Measurements from ENCODE around the gene ACER3. TPM values are rescaled to one million over a fixed set of nuclear protein-coding genes. Genes with fewer than 3 reads are reported as not detected.

ACER3 gene
- total RNA-seq, 4 donors from 2014 or later = 1.1 to 3.4 (median 2.6) TPM

DNA sequence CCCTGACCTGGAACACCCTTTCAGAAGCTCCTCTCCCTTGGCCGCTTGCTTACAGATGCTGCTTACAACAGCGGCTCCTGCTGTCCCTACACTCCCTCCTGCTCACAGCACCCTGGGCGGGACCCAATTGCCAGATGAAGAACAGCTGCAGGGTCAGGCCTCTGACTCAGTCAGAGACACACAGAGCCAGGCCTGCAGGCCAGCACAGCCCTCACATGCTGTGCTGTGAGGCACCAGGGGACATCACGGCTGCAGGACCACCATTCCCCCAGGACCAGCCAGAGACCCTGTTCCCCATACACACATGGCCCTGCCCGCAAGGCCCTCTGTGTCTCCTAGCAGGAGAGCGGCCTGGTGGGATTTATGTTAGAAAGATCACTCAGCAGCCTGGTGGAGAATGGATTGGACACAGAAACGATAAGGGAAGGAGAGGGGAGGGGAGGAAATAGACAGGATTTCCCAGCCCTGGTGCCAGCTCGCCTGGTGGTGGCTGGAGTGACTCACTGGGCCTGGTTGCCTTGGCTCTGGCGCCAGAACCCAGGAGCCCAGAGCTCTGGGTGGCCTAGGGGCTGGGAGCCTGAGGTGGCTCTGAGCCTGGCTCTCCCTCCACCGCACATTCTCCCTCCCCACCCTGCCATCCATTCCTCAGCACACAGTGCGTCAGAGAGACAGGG lies 212.7 kb downstream of the ACER3 start:
- H3K27ac ChIP-seq = peak overlapping the region; percentile 65 to 74 (median 70)
- no peaks in the 10 kb centered on the region for H3K36me3 ChIP-seq
- H3K4me1 ChIP-seq = peaks cover 13 to 15% of the 10 kb centered on the region in 2 donors
- TF ChIP-seq, protein P1, sequence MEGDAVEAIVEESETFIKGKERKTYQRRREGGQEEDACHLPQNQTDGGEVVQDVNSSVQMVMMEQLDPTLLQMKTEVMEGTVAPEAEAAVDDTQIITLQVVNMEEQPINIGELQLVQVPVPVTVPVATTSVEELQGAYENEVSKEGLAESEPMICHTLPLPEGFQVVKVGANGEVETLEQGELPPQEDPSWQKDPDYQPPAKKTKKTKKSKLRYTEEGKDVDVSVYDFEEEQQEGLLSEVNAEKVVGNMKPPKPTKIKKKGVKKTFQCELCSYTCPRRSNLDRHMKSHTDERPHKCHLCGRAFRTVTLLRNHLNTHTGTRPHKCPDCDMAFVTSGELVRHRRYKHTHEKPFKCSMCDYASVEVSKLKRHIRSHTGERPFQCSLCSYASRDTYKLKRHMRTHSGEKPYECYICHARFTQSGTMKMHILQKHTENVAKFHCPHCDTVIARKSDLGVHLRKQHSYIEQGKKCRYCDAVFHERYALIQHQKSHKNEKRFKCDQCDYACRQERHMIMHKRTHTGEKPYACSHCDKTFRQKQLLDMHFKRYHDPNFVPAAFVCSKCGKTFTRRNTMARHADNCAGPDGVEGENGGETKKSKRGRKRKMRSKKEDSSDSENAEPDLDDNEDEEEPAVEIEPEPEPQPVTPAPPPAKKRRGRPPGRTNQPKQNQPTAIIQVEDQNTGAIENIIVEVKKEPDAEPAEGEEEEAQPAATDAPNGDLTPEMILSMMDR (IDR thresholded peaks at IDR 0.05 in 4 of 5, conservative IDR thresholded peaks at IDR 0.05 in 1 of 5) = peak in 2 of 5 experiments; percentile 26 to 39
- no peak for TF ChIP-seq POLR2A (IDR thresholded peaks at IDR 0.05)
- in situ Hi-C loops (cut with MboI; ENCODE audit: low sequenced_read_pairs in 4 of 4) = no loop called here
- intact Hi-C loops (cut with DNase I; ENCODE audit: low total_unique reads) = loop anchor here (10.0 kb wide), 1 partner anchor 159 kb away; no protein-coding TSS in a partner anchor
- DNase-seq (peak; percentile 72 to 83), ATAC-seq (peak; percentile 82 to 91)
- no peak overlapping the region for H3K4me3 ChIP-seq
- H3K9me3 ChIP-seq = no peaks in the 10 kb centered on the region
- H3K27me3 ChIP-seq = no peaks in the 10 kb centered on the region

DNA sequence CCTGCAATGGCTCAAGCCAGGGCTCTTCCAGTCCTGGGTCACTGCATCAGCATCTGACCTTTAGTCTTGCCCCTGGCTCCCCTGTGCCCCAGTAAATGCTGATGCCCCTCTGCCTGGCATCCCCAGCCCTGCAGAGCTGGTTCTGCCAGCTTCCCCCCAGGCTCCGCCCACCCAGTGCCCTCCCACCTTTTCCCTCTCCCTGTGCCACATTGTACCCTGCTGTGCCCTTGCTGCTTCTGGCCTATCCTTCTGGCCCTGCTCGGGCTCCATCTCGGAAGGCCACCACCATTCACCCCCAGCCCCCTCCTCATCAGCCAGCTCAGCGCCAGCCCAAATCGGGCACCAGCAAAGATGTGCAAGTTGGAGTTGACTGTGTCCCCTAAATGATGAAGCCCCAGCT lies 213.5 kb downstream of the ACER3 start:
- Histone ChIP-seq H3K9me3 (no peaks in the 10 kb centered on the region), H3K27me3 (no peaks in the 10 kb centered on the region), H3K4me3 (no peak overlapping the region), H3K4me1 (peaks cover 13 to 15% of the 10 kb centered on the region in 2 donors), H3K36me3 (no peaks in the 10 kb centered on the region), H3K27ac (peak overlapping the region; percentile 65 to 74 (median 70))
- no peak for ATAC-seq
- no peak for DNase-seq
- intact Hi-C loops (cut with DNase I; ENCODE audit: low total_unique reads) = loop anchor here (10.0 kb wide), 1 partner anchor 159 kb away; no protein-coding TSS in a partner anchor
- in situ Hi-C loops (cut with MboI; ENCODE audit: low sequenced_read_pairs in 4 of 4) = no loop called here
- no peak for TF ChIP-seq POLR2A (IDR thresholded peaks at IDR 0.05)
- TF ChIP-seq, protein P1 (IDR thresholded peaks at IDR 0.05 in 4 of 5, conservative IDR thresholded peaks at IDR 0.05 in 1 of 5) = no peak

GRCh38 chr11:77074626-77075221 lies 214.0 kb downstream of the ACER3 start:
- peak overlapping the region; percentile 65 to 74 (median 70) for H3K27ac ChIP-seq
- DNase-seq (no peak), ATAC-seq (no peak)

DNA sequence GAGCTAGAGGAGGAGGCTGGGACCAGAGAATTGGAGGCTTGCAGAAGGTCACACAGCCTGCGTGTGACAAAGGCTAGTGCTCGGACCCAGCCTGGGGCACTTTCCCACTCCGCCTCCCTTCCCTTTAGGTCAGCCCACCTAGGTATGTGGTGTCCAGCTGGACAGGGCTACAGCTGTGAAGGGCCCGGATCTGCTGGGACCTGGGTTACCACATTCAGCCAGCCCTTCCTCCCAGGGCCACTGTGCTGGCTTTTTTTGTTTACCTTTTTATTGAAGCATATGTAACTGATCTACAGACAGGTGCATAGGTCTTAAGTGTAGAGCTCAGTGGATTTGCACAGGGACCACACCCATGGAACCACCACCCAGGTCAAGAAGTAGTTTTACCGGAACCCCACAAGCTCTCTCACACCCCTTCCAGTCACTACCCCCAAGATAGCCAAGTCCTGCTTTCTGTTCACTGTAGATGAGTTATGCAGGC lies 214.7 kb downstream of the ACER3 start:
- in situ Hi-C loops (cut with MboI; ENCODE audit: low sequenced_read_pairs in 4 of 4) = no loop called here
- Histone ChIP-seq H3K27ac (no peak overlapping the region), H3K36me3 (no peaks in the 10 kb centered on the region), H3K4me3 (no peak overlapping the region), H3K27me3 (no peaks in the 10 kb centered on the region), H3K9me3 (no peaks in the 10 kb centered on the region), H3K4me1 (peaks cover 13 to 15% of the 10 kb centered on the region in 2 donors)
- intact Hi-C loops (cut with DNase I; ENCODE audit: low total_unique reads) = loop anchor here (10.0 kb wide), 1 partner anchor 161 kb away; no protein-coding TSS in a partner anchor
- no peak for DNase-seq
- no peak for ATAC-seq
- TF ChIP-seq, protein P1 (IDR thresholded peaks at IDR 0.05 in 4 of 5, conservative IDR thresholded peaks at IDR 0.05 in 1 of 5) = no peak
- no peak for TF ChIP-seq POLR2A (IDR thresholded peaks at IDR 0.05)

More at GRCh38 chr11:77074626-77075221, 214.0 kb downstream of the ACER3 start:
- Histone ChIP-seq H3K4me3 (no peak overlapping the region), H3K4me1 (peaks cover 13 to 15% of the 10 kb centered on the region in 2 donors), H3K27me3 (no peaks in the 10 kb centered on the region), H3K36me3 (no peaks in the 10 kb centered on the region), H3K9me3 (no peaks in the 10 kb centered on the region)
- intact Hi-C loops (cut with DNase I; ENCODE audit: low total_unique reads) (loop anchor here (10.0 kb wide), 1 partner anchor 160 kb away; no protein-coding TSS in a partner anchor), in situ Hi-C loops (cut with MboI; ENCODE audit: low sequenced_read_pairs in 4 of 4) (no loop called here)
- TF ChIP-seq, protein P1 (IDR thresholded peaks at IDR 0.05 in 4 of 5, conservative IDR thresholded peaks at IDR 0.05 in 1 of 5) = no peak
- no peak for TF ChIP-seq POLR2A (IDR thresholded peaks at IDR 0.05)

Other genes with a start within 250 kb of the ACER3 start
- gene LRRC32, start 190.2 kb upstream of the ACER3 start, total RNA-seq = 10 to 100 TPM; 14.5 to 35.5 (median 23.4) TPM
- 10 to 100 TPM; 10.2 to 23.9 (median 15.8) TPM for gene TSKU, start 77.6 kb upstream of the ACER3 start, total RNA-seq
- gene B3GNT6, start 173.5 kb downstream of the ACER3 start, total RNA-seq = under 1 TPM in 1 of 4 donors, not detected in 3; 0.10 TPM
- 10 to 100 TPM in 1 of 4 donors, 1 to 10 TPM in 1, under 1 TPM in 2; 0.58 to 12.4 (median 1.5) TPM for gene CAPN5, start 206.1 kb downstream of the ACER3 start, total RNA-seq
- gene OMP, start 241.9 kb downstream of the ACER3 start, total RNA-seq = not detected